ENCODE data around the gene TUBB4A. TPM values are rescaled to one million over a fixed set of nuclear protein-coding genes. Genes with fewer than 3 reads are reported as not detected.

TUBB4A gene
- total RNA-seq, 3 donors from 2014 or later, result 4.8 to 9.2 (median 7.8) TPM

DNA sequence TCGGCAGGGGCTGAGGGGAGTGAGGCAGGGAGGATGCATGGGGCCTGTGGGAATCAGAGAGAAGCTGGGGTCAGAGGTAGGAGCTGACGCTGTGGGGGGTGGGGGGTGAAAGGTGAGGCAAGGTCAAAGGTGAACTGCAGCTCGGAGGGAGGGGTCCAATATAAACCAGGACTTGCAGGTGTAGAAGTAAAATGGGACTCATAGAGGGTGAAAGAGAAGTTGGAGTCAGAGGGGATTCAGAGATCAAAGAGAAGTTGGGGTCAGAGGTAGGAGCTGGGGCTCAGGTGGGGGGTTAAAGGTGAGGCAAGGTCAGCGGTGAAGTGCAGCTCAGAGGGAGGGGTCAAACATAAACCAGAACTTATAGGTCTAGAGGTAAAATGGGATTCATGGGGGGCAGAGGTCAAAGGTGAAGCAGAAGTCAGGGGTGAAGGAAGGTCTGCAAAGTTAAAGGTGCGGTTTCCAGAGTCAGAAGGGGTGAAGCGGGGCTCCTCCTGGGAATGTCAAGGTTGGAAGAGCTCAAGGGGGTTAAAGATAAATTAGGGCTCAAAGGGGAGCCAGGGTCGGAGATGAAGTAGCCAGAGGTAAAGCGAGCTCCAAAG is 7.6 kb downstream of the TUBB4A start:
- Mint-ChIP-seq H3K36me3 (ENCODE audit: insufficient read depth) (peaks cover 3% of the 10 kb centered on the region), H3K4me3 (no peak overlapping the region), H3K4me1 (ENCODE audit: low read depth) (peaks cover 9% of the 10 kb centered on the region)

DNA sequence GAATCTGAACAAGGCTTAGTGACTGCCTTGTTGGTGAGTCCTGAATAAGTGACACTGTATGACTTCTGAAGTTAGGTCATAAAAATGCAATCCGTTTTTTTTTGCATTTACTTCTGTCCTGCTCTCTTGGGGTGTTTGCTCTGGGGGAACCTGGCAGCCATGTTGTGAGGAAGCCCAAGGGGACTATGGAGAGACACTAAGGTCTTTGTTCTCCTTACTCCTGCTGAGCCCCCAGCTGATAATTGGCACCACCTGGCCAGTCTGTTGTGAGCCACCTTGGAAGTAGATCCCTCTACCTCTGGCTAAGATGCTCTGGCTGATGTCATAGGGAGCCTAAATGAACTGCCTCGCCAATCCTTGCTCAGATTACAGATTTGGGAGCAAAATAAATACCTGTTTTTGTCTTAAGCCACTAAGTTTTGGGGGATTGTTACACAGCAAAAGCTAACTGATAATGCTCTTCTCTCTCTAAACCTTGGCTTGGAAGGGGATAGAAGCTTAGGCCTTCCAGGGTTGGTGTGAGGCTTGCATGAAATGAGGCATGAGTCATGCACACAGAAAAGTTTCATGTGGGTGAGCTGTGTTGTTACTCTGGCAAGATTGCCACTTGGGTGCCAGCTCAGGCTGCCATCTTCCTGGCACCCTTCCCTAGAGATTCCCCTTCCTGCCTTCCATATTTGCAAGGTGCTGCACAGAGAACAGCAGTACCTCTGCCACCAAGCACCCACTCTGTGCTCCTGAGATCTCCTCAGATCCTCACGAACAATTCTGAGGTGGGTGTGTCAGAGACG is 10.1 kb downstream of the TUBB4A start:
- Mint-ChIP-seq H3K27me3 (ENCODE audit: low read depth) (no peaks in the 10 kb centered on the region), H3K36me3 (ENCODE audit: insufficient read depth) (peaks cover 3% of the 10 kb centered on the region), H3K4me3 (no peak overlapping the region), H3K4me1 (ENCODE audit: low read depth) (peaks cover 11% of the 10 kb centered on the region), H3K9me3 (peaks cover 4% of the 10 kb centered on the region)
- ATAC-seq (peak in 1 of 2 donors; percentile 51), DNase-seq (no peak)

More for the DNA sequence above, 7.6 kb downstream of the TUBB4A start:
- Mint-ChIP-seq H3K27me3 (ENCODE audit: low read depth) (no peaks in the 10 kb centered on the region), H3K9me3 (peaks cover 4% of the 10 kb centered on the region)
- DNase-seq (no peak), ATAC-seq (no peak)

DNA sequence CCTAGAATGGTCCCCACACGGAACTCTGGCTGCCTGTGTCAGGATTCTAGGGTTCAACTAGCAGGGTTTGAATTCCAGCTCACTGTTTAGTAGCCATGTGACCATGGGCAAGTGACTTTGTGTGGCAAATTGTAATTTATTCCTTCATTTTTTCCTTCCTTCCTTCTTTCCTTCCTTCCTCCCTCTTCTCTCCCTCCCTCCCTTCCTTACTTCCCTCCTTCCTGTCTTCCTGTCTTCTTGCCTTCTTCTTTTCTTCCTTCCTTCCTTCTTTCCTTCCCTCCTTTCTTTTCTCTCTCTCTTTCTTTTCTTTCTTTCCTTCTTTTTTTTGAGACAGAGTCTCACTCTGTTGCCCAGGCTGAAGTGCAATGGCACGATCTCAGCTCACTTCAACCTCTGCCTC is 12.0 kb downstream of the TUBB4A start:
- Mint-ChIP-seq H3K9me3 (peaks cover 4% of the 10 kb centered on the region), H3K4me3 (peak overlapping the region; percentile 71), H3K27me3 (ENCODE audit: low read depth) (no peaks in the 10 kb centered on the region), H3K36me3 (ENCODE audit: insufficient read depth) (peaks cover 3% of the 10 kb centered on the region), H3K4me1 (ENCODE audit: low read depth) (peaks cover 11% of the 10 kb centered on the region)
- ATAC-seq (no peak), DNase-seq (no peak)

DNA sequence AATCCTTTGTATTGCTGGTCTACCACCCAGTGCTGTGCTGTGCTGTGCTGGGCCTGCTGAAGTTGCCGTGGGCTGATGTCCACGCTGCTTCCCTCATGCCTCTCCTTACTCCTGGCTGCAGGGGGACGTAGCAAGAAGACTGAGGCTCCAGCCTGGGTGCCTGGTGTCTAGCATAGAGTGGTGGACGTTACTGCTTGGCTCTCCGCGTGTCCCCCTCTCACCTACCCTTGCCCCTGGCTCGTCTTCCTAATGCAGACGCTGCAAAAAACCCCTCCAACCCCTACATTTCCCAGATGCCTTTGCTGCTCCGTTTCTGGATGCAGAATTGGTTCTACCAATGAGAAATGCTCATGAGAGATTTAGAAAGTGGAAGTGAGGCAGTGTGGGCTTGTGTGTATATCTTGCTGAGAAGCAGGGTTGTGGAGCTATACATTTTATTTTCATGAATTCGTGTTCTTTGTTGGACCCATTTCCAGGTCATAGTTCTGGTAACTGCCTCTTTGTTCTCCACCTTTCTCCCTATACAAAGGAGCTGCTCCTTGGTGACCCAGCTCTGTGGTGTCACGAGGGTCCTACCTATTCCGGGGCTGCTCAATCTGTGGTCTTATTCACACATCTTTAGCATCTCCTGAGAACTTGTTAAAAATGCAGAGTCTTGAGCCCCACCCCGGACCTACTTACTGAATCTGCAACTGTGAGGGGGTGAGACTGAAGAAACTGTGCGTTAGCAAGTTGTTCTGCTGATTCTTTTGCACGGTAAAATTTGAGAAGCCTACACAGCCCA is 12.6 kb downstream of the TUBB4A start:
- peak overlapping the region; percentile 71 for H3K4me3 Mint-ChIP-seq
- peaks cover 4% of the 10 kb centered on the region for H3K9me3 Mint-ChIP-seq
- peaks cover 11% of the 10 kb centered on the region for H3K4me1 Mint-ChIP-seq (ENCODE audit: low read depth)
- no peak for DNase-seq
- no peaks in the 10 kb centered on the region for H3K36me3 Mint-ChIP-seq (ENCODE audit: insufficient read depth)
- ATAC-seq, result peak; percentile 74 to 81
- H3K27me3 Mint-ChIP-seq (ENCODE audit: low read depth), result no peaks in the 10 kb centered on the region

DNA sequence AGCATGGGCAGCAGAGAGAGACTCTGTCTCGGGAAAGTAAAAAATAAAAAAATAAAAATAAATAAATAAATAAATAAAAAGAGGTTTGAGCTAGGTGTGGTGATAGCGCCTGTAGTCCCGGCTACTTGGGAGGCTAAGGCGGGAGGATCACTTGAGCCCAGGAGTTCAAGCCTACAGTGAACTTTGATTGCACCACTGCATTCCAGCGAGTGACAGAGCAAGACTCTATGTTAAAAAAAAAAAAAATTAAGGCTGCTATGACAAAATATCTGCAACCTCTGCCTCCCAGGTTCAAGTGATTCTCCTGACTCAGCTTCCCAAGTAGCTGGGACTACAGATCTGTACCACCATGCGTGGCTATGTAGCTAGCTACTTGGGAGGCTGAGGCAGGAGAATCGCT is 17.3 kb downstream of the TUBB4A start:
- H3K4me1 Mint-ChIP-seq (ENCODE audit: low read depth), result peaks cover 41% of the 10 kb centered on the region
- H3K27me3 Mint-ChIP-seq (ENCODE audit: low read depth), result no peaks in the 10 kb centered on the region
- no peak for DNase-seq
- H3K4me3 Mint-ChIP-seq, result no peak overlapping the region
- no peaks in the 10 kb centered on the region for H3K9me3 Mint-ChIP-seq
- no peak for ATAC-seq
- no peaks in the 10 kb centered on the region for H3K36me3 Mint-ChIP-seq (ENCODE audit: insufficient read depth)

DNA sequence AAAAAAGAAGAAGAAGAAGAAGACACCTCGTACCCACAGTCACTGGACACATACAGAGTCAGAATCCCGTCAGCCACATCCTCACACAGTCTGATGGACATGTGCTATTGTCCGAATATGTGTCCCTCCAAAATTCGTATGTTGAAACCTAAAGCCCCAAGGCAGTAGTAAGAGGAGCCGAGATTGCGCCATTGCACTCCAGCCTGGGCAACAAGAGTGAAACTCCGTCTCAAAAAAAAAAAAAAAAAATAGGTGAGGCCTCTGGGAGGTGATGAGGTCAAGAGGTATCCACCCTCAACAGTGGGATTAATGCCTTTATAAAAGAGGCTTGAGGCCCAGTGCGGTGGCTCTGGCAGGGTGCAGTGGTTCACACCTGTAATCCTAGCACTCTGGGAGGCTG is 17.9 kb downstream of the TUBB4A start:
- Mint-ChIP-seq H3K4me3 (no peak overlapping the region), H3K4me1 (ENCODE audit: low read depth) (peaks cover 41% of the 10 kb centered on the region), H3K36me3 (ENCODE audit: insufficient read depth) (no peaks in the 10 kb centered on the region), H3K9me3 (no peaks in the 10 kb centered on the region), H3K27me3 (ENCODE audit: low read depth) (no peaks in the 10 kb centered on the region)
- DNase-seq (no peak), ATAC-seq (no peak)

DNA sequence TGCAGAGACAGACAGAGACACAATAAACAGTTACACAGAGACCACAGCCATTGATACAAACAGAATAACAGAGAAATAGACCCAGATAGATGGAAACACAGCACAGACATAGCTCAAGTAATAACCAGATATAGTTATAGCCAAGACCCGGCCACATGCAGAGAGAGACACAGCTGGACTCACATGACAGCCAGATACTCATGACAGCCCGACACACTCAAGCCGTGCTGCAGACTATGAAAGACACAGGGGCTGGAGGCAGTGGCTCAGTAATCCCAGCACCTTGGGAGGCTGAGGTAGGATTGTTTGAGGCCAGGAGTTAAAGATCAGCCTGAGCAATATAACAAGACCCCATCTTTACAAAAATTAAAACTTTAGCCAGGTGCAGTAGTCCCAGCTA is 18.9 kb downstream of the TUBB4A start:
- DNase-seq, result no peak
- no peaks in the 10 kb centered on the region for H3K27me3 Mint-ChIP-seq (ENCODE audit: low read depth)
- no peaks in the 10 kb centered on the region for H3K36me3 Mint-ChIP-seq (ENCODE audit: insufficient read depth)
- ATAC-seq, result no peak
- no peak overlapping the region for H3K4me3 Mint-ChIP-seq
- H3K9me3 Mint-ChIP-seq, result no peaks in the 10 kb centered on the region
- H3K4me1 Mint-ChIP-seq (ENCODE audit: low read depth), result peaks cover 40% of the 10 kb centered on the region

DNA sequence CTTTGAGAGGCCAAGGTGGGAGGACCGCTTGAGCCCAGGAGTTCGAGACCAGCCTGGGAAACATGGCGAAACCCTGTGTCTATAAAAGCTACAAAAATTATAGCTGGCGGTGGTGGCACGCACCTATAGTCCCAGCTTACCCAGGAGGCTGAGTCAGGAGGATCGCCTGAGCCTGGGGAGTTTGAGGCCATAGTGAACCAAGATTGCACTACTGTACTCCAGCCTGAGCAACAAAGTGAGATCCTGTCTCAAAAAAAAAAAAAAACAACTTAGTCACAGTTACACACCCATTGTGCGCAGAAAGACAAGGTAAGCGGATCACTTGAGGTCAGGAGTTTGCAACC is 19.8 kb downstream of the TUBB4A start:
- Mint-ChIP-seq H3K9me3 (no peaks in the 10 kb centered on the region), H3K4me3 (peak overlapping the region; percentile 87), H3K36me3 (ENCODE audit: insufficient read depth) (no peaks in the 10 kb centered on the region), H3K27me3 (ENCODE audit: low read depth) (no peaks in the 10 kb centered on the region), H3K4me1 (ENCODE audit: low read depth) (peaks cover 40% of the 10 kb centered on the region)
- DNase-seq (no peak), ATAC-seq (peak in 1 of 2 donors; percentile 19)

DNA sequence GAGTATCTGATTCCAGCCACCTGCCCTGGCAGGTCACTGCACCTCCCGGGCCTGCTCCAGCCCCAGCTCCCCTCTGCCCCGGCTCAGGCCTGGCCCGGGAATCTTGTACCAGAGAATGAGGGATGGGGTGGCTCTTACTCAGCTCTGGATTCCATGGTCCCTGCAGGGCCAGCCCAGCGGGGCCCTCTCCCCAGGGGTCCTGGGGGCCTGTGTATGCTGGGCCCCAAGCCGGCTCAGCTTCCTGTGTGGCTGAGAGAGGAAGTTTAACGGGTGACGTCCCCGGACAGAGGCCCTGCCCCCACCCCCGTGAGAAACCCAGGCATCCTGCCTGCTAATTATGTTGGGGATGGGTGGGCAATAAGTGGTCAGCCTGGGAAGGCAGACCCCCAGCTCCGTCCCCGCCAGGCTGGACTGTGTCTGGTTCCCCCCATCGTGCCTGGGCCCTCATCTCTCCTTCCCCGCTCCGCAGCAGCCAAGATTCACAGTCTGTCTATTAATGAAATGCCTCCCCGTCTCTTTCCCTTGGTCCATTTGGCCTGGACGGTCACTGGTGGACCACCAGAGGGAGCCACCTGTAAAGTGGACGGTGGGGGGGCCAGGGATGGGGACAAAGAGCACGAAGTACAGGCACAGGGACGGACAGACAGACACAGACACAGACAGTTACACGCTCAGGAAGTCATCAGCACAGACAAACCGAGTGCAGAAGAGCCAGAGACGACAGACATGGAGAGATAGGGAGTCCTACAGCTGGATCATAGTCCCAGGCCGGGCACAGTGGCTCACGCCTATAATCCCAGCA is 20.4 kb downstream of the TUBB4A start, which contains the start of gene DENND1C:
TSS of gene DENND1C (minus strand) at position 247 of the 802 bp plus-strand sequence. CDS start at position 155, 92 bp downstream.
- no peaks in the 10 kb centered on the region for H3K9me3 Mint-ChIP-seq
- H3K36me3 Mint-ChIP-seq (ENCODE audit: insufficient read depth), result no peaks in the 10 kb centered on the region

DNA sequence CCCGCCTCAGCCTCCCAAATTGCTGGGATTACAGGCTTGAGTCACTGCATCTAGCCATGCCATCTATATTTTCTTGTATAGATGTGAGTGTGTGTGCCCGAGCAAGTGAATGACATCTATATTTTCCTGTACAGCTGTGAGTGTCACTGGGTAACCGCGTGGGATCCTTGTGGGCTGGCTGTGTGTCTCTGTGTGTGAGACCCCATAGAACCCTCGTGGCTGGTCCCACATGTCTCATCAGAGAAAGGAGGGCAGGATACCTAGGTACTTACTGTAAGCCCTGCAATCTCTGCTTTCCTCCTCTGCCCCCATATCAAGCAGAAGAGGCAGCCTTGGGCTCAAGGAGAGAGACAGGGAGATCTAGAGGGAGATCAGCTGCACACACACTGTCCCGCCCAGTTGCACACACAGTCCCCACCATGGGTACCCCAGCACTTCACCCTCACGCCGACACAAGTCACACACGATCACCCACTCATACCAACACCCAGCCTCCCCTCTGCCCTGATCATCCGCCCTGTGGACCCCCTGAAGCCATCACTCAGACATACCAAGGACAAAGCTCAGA is 21.2 kb downstream of the TUBB4A start:
- DNase-seq, result no peak
- no peaks in the 10 kb centered on the region for H3K27me3 Mint-ChIP-seq (ENCODE audit: low read depth)
- ATAC-seq, result peak; percentile 25 to 35
- peak overlapping the region; percentile 87 for H3K4me3 Mint-ChIP-seq
- H3K4me1 Mint-ChIP-seq (ENCODE audit: low read depth), result peaks cover 40% of the 10 kb centered on the region
- H3K36me3 Mint-ChIP-seq (ENCODE audit: insufficient read depth), result peaks cover 2% of the 10 kb centered on the region
- H3K9me3 Mint-ChIP-seq, result no peaks in the 10 kb centered on the region

More for the DNA sequence above, 20.4 kb downstream of the TUBB4A start, which contains the start of gene DENND1C:
- no peaks in the 10 kb centered on the region for H3K27me3 Mint-ChIP-seq (ENCODE audit: low read depth)
- ATAC-seq (peak; percentile 87 to 89), DNase-seq (peak; percentile 53)
- H3K4me1 Mint-ChIP-seq (ENCODE audit: low read depth), result peaks cover 40% of the 10 kb centered on the region
- peak within 1 kb of the TSS; percentile 87 for H3K4me3 Mint-ChIP-seq

DNA sequence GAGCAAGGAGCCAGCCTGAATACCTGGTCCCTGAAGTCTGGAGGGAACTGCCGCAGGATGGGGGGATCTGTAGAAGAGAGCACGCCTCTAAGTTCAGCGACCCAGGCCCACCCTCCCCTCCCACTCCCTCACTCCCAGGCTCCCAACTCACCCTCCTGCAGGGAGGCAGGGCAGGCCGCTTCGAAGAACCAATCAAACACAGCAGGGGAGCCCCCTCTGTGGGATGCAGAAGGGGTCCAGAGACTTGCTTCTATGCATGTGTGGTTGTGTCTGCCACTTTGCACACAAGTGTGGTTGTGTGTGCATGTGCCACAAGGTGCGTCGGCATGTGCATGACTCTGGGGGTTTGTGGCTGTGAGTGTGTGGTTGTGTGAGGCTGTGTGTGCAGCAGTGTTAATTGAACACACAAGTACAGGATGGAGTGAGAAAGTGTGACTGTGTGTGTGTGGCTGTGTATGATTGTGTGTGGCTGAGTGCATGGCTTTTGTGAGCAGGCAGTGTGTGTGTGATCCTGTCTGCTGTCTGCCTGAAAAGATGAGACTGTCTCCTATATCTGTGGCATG is 22.2 kb downstream of the TUBB4A start:
- H3K4me3 Mint-ChIP-seq, result peak overlapping the region; percentile 87
- peaks cover 3% of the 10 kb centered on the region for H3K36me3 Mint-ChIP-seq (ENCODE audit: insufficient read depth)
- no peaks in the 10 kb centered on the region for H3K9me3 Mint-ChIP-seq
- H3K4me1 Mint-ChIP-seq (ENCODE audit: low read depth), result peaks cover 40% of the 10 kb centered on the region
- DNase-seq (no peak), ATAC-seq (no peak)
- H3K27me3 Mint-ChIP-seq (ENCODE audit: low read depth), result no peaks in the 10 kb centered on the region

DNA sequence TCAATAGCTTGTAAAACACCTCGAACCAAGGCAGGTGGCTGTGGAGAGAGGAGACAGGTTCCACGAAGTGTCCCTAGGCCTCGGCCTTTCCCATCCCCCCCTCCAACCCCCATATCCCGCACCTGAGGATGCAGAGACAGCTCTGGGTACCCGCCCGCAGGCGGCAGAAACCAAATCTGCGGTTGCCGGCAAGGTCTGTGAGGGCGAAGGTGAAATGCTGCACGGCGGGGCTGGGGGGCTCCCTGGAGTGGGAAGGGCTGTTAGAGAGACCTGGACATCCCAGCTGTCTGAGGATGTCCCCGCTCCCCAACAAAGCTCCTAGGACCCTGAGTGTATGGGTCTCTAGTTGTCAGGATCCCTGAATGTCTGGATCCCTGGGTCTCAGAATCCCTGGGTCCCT is 23.3 kb downstream of the TUBB4A start:
- Mint-ChIP-seq H3K4me3 (no peak overlapping the region), H3K9me3 (no peaks in the 10 kb centered on the region), H3K4me1 (ENCODE audit: low read depth) (peaks cover 37% of the 10 kb centered on the region), H3K27me3 (ENCODE audit: low read depth) (no peaks in the 10 kb centered on the region), H3K36me3 (ENCODE audit: insufficient read depth) (peaks cover 5% of the 10 kb centered on the region)
- ATAC-seq (no peak), DNase-seq (no peak)

DNA sequence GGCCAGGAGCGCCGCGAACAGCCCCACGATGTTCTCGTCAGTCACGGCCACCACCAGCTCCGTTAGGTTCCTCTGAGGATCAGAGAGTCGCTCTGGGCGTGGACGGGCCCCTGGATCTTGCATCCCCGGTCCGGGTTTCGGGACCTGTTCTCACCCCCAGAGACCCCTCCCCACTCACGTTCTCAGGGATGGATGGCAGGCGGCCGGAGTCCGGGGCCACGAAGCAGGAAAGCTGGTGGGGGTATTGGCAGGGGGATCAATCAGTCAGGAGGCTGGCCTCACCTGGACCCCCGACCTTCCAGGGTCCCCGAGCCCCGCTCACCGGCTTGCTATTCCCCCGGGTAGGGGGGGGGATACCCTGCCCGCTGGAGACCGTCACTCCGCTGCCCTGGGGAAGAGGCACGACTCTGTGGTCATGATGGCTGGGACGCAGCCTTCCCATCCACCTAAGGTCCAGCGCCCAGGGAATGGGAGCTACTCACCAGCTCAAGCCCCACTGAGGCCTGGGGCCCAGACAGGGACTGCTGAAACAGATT is 25.1 kb downstream of the TUBB4A start:
- H3K4me3 Mint-ChIP-seq, result no peak overlapping the region
- H3K27me3 Mint-ChIP-seq (ENCODE audit: low read depth), result no peaks in the 10 kb centered on the region
- ATAC-seq, result no peak
- peaks cover 5% of the 10 kb centered on the region for H3K36me3 Mint-ChIP-seq (ENCODE audit: insufficient read depth)
- peaks cover 23% of the 10 kb centered on the region for H3K4me1 Mint-ChIP-seq (ENCODE audit: low read depth)
- no peak for DNase-seq
- no peaks in the 10 kb centered on the region for H3K9me3 Mint-ChIP-seq

Measured in activated T-cell treated with anti-CD3 and anti-CD28 coated beads, Interleukin-2, amount 50 U/mL, for 4 hours (primary cell).